Activated CD4-positive, CD25-positive, alpha-beta regulatory T cell treated with anti-CD3 and anti-CD28 coated beads, Interleukin-2, amount 50 U/mL, for 72 hours (primary cell): ENCODE results near the gene COBLL1.

Experiments used
- DNase-seq: peaks from one replicate; pipeline ENCODE4 v3.0.0; 2021

COBLL1 gene

GRCh38 chr2:164675687-164676086, 165.9 kb downstream of the COBLL1 start:
- no peak for DNase-seq

- DNase-seq: no peak
Measured at GRCh38 chr2:164675027-164675426, 166.6 kb downstream of the COBLL1 start.

DNA sequence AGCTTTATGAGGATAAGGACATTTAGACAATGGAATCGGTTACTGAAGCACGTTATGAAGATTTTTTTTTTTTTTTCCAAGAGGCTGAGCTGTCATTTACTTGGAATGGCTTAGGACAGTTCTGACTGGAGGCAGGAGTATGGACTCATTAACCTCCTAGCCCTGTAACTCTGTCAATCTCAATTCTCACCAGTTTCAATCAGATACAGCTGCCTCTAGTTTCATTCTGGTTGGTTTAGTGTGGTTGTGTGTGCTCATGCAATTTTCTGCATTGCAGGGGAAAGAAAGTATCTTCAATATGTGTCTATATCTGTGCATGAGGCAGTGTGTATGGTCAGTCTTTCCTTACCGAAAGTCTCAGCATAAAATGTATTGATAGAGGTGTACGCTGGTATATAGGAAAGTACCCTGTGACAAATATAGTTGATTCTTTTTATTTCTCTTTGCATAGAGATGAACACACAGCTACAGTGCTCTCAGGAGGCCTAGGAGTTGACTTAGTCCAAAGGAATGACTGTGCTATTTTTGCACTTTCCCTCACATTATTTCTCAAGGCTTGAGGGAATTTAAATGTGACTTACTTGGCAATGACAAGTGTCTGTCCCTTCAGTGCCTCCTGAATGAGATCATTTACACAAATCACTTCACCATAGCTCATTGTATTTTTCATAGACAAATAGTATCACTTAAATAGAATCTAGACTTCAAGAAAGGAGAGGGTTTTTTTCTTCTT, 169.8 kb downstream of the COBLL1 start:
- DNase-seq: no peak

- DNase-seq: no peak
Measured at GRCh38 chr2:164669291-164669690, 172.3 kb downstream of the COBLL1 start.

GRCh38 chr2:164667566-164667965, 174.1 kb downstream of the COBLL1 start:
- DNase-seq: no peak

GRCh38 chr2:164664070-164664469, 177.6 kb downstream of the COBLL1 start:
- DNase-seq: no peak

DNA sequence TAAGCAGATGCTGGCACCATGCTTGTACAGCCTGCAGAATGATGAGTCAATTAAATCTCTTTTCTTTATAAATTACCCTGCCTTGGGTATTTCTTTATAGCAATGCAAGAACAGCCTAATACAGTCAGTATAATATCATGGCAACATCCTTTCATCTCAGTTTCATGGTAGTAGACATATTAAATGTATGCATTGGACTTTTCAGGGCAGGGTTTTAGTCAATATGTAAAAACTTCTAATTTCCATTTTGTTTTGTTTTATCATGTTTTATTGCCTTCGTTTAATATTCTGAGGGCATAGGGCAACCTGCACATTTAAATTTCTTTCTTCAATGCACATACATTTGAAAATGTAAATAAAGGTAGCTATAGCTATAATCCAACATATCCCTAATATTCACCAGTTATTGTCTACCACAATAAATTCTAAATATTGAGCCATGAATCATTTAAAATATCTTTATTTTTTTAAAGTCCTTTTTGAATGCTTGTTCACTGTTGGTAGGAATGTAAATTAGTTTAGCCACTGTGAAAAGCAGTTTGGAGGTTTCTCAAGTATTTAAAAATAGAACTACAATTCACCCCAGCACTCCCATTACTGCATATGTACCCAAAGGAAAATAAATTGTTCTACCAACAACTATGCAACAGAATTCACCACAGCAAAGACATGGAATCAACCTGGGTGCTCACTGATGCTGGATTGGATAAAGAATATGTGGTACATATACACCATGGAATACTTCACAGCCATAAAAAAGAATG, 178.6 kb downstream of the COBLL1 start:
- no peak for DNase-seq

GRCh38 chr2:164662066-164662465, 179.6 kb downstream of the COBLL1 start:
- DNase-seq: no peak

DNA sequence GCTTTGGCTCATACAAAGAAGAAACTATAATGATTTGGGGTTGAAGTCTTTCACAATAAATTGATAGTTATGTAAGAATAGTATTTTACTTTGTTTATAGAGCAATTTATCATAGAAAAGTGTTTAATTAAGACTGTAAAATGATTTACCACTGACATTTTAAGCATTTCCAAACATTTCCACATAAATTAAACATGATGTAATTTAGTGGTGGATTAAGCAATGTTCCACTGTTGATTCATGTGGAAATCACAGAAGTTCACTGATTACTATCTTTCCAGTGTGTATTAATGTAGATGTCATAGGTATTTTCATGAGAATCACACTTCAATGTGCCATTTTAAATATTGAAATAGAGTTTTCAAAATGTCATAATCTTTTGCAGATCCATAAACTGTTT, 180.3 kb downstream of the COBLL1 start:
- no peak for DNase-seq

- DNase-seq: no peak
Measured at GRCh38 chr2:164657129-164657528, 184.5 kb downstream of the COBLL1 start.

GRCh38 chr2:164655750-164656149, 185.9 kb downstream of the COBLL1 start:
- no peak for DNase-seq

- DNase-seq: no peak
Measured at GRCh38 chr2:164655336-164655735, 186.3 kb downstream of the COBLL1 start.

DNA sequence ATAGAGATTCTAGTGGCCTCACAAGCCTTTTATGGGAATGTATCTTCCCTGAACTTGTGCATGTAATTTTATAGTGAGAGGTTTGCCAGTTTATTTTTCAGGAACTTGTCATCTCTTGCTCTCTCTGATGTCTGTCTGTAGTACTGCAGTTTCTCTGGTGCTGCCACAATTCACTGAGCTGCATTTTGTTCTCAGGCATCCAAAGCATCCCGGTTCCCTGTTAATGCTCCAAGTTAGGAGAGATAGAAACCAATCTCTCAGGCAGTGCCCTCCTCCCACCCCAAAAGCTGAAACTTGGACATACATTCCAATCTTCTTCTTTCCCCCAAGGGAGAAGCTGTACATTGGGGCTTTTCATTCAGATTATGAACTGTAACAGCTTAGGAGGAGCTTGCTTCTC, 190.3 kb downstream of the COBLL1 start:
- DNase-seq: no peak

DNA sequence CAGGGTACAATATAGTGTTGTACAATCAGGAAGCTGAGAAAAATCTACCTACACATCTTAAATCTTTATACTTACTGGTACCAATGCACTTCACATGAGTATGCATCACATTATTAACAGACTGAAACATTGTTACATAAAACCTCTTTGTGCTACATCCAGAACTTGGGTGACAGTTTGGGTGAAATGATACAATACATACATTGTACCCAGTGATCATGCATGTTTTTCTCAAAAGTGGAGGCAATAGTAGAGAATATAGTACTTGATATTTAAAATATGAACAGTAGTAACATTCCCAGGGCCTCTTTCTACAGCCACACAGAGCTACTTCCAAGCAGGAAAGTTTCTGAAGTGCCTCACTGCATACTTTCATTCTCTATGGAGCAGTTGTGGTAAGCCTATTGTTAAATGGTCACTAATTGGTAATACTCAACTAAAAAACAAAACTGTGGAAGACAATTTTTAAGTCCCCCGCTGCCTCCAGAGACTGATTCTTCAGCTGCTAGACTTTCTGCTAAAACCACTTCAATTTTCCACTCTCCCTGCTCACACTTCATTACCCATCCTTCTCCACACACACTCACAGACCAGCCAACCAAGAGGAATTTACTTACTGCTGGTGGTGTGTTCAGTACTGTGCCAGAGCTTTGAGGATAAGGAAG, 197.5 kb downstream of the COBLL1 start:
- DNase-seq: no peak

GRCh38 chr2:164642946-164643555, 198.6 kb downstream of the COBLL1 start:
- DNase-seq: no peak

DNA sequence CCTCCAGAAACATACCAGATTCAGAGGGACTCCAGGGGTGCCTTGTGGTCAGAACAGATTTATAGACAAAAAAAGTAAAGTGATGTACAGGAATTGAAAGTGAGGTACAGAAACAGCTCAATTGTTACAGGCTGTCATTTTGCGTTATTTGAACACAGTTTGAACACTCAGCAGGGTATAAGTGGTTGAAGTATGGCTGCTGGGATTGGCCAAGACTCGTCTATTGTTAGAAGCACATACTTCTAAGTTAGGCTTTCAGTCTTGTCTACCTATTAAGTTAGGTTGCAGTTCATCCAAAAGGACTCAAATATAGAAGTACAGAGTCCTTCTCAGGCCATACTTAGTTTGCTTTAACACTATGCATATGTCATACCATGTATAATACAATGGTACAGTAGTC, 199.4 kb downstream of the COBLL1 start:
- no peak for DNase-seq
